BE2C (cell line): Measurements from ENCODE around the gene CCNG2.

ENCODE experiments used
- DNase-seq: peaks from one replicate; pipeline ENCODE4 v3.0.0-alpha.2; 2020
- H3K27me3 ChIP-seq: fragments of 250-450 bp; sonication (Bioruptor Pico); 2 replicates; pipeline ENCODE4 v1.5.1; 2020; ENCODE audit warnings: mild to moderate bottlenecking
- H3K36me3 ChIP-seq: fragments of 250-450 bp; sonication (Bioruptor Pico); 2 replicates; pipeline ENCODE4 v1.5.1; 2020; ENCODE audit warnings: mild to moderate bottlenecking
- H3K4me1 ChIP-seq: fragments of 250-450 bp; sonication (Bioruptor Pico); 2 replicates; pipeline ENCODE4 v1.5.1; 2020
- H3K4me3 ChIP-seq: 2 replicates; pipeline ENCODE4 v1.5.1; 2011; ENCODE audit warnings: low read depth, low read length
- H3K9me3 ChIP-seq: fragments of 250-450 bp; sonication (Bioruptor Pico); 2 replicates; pipeline ENCODE4 v1.5.1; 2020
- TF ChIP-seq, protein P1 (sequence below): IDR thresholded peaks from 2 replicates; pipeline ENCODE4 v1.5.1; 2012; ENCODE audit warnings: mild to moderate bottlenecking, low read depth, low read length

Gene CCNG2

DNA sequence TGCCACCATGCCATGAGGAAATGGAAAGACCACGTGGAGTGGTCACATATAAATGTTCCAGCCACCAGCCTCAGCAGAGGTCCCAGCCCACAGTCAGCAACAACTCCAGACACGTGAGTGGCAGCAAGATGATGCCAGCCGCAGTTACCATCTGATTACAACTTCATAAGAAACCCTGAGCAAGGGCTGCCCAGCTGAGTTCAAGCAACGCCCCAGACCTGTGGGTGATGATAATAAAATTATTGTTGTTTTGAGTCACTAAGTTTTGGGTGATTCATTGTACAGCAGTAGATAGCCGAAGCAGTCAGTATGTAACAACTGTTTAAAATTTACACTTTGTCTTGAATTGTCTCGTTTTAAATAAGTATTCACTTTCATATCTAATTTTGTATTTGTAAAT is 5.8 kb upstream of the CCNG2 start:
- Histone ChIP-seq H3K4me1 (no peaks in the 10 kb centered on the region), H3K27me3 (no peaks in the 10 kb centered on the region), H3K4me3 (no peak overlapping the region), H3K36me3 (no peaks in the 10 kb centered on the region), H3K9me3 (no peaks in the 10 kb centered on the region)
- TF ChIP-seq, protein P1, sequence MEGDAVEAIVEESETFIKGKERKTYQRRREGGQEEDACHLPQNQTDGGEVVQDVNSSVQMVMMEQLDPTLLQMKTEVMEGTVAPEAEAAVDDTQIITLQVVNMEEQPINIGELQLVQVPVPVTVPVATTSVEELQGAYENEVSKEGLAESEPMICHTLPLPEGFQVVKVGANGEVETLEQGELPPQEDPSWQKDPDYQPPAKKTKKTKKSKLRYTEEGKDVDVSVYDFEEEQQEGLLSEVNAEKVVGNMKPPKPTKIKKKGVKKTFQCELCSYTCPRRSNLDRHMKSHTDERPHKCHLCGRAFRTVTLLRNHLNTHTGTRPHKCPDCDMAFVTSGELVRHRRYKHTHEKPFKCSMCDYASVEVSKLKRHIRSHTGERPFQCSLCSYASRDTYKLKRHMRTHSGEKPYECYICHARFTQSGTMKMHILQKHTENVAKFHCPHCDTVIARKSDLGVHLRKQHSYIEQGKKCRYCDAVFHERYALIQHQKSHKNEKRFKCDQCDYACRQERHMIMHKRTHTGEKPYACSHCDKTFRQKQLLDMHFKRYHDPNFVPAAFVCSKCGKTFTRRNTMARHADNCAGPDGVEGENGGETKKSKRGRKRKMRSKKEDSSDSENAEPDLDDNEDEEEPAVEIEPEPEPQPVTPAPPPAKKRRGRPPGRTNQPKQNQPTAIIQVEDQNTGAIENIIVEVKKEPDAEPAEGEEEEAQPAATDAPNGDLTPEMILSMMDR = no peak
- DNase-seq = no peak

DNA sequence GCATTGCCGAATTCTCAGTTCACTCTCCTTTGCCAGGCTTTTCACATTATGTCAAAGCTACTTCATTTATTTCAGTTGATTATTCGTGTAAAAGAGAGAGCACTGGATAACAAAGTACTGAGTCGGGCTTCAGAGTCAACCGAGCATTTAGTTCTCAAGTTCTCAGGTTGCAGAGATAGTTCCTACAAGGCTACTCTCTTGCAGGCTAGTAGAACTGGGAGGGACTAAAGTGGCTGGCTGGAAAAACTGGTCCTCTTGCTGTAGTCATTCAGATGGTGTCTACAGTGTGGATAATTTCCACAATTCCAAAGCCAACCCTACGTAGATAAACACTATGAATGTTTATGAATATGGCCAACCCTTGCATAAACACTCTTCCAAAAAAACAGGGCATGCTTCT is 4.6 kb upstream of the CCNG2 start:
- Histone ChIP-seq H3K9me3 (no peaks in the 10 kb centered on the region), H3K4me3 (no peak overlapping the region), H3K4me1 (no peaks in the 10 kb centered on the region), H3K27me3 (no peaks in the 10 kb centered on the region), H3K36me3 (no peaks in the 10 kb centered on the region)
- DNase-seq = no peak
- TF ChIP-seq, protein P1 = no peak

DNA sequence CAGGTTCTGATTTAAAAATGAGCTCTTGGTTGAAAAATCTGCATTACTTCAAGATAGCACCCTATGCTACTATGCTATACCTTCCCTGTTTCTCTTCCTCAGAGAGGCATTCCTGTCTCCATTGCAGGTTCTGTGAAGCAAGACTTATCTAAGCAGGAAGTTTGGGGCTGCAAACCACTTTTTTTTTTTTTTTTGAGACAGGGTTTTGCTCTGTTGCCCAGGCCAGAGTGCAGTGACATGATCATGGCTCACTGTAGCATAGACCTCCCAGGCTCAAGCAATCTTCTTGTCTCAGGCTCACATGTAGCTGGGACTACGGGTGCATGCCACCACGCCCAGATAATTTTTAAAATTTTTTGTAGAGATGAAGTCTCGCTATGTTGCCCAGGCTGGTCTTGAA is 4.0 kb upstream of the CCNG2 start:
- Histone ChIP-seq H3K4me1 (no peaks in the 10 kb centered on the region), H3K9me3 (no peaks in the 10 kb centered on the region), H3K4me3 (no peak overlapping the region), H3K27me3 (no peaks in the 10 kb centered on the region), H3K36me3 (no peaks in the 10 kb centered on the region)
- TF ChIP-seq, protein P1 = no peak
- DNase-seq = no peak

DNA sequence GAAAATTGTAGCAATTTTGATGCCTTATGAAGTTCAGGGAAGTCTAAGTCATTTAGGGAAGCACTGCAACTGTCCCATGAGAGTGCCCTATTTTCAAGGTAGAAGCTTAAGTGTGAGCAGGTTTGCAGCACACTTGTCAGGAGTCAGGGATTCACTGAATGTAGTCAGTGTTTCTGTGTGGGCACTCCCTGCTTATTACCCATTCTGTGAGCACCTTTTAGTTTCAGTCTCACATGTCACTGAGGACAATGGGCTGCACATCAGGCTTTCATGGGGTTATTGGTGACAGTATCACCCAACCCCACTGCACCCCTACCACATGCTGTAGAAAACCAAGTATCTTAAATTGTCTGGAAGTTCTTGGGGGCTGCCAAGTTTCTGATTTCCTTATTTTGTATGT is 2.9 kb upstream of the CCNG2 start:
- Histone ChIP-seq H3K4me3 (no peak overlapping the region), H3K36me3 (no peaks in the 10 kb centered on the region), H3K9me3 (no peaks in the 10 kb centered on the region), H3K4me1 (no peaks in the 10 kb centered on the region), H3K27me3 (no peaks in the 10 kb centered on the region)
- TF ChIP-seq, protein P1 = no peak
- DNase-seq = no peak

DNA sequence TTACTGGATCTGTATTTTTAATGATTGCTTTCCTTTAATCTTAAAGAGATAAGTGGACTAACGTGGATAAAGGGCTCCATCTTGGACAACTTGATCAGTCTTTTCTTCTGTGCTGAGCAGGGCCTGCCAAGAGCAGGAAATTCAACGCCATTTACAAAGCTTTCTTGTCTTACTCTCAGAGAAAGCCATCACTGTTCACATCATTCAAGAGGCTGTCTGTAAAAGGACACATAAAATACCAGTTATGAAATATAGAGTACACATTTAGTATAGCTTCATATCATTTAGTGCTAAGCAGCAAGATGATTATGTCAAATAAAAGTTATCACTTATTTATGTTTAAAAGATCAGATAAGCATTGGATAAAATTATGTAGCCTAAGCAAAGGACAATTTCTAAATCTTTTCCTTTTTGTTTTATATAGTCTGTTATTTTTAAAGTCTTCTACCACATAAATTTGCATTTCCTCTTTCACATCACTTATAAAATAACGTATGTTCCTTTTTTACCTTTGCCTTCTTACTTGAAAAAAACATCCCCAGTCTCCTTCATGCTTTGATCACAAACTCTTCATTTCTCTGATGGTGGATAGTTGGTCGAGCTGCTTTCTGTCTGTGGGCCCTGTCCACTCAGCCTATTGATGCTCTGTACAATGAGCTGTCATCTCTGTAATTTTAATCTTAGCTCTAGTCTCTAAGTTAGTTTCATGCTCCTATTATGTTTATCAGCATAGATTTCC is 2.1 kb upstream of the CCNG2 start:
- no peak for DNase-seq
- no peaks in the 10 kb centered on the region for H3K9me3 ChIP-seq
- H3K4me3 ChIP-seq = no peak overlapping the region
- H3K36me3 ChIP-seq = no peaks in the 10 kb centered on the region
- no peaks in the 10 kb centered on the region for H3K4me1 ChIP-seq
- TF ChIP-seq, protein P1 = no peak
- H3K27me3 ChIP-seq = no peaks in the 10 kb centered on the region

DNA sequence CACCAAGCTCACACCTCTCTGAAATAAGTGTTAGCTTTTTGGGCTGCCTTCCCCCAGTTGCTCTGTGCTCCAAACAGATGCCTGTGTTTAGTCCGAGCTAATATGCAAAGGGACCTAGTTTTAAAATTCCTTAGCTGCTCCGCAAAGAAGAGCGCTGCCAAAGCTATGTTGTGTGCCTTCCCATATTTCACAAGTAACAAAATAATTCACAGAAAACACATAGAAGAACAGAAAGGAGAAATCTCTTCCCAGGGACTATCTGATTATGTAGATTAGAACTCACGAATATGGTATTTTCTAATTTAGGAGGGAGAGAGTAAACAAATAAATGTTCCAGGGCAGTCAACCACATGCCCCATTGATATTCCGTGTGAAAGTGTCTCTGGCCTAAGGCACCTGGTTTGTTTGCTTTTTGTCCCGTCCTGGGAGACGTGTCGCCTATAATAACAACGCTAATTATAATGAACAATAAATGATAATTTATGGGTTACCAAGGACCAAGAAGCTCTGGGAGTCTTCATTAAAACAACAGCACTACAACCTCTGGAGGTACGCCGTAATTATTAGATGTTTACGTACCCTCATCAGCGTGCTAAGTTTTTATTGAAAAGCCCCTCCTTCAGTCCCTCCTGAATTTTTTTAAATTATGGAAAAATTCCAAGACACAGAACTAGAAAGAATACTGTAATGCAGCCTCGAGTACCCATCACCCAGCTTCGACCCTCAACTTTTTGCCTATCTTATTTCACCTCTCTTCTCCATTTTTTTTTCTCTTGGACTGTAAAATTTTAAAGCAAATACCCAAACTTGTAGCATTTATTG is 1.2 kb upstream of the CCNG2 start:
- H3K4me1 ChIP-seq = no peaks in the 10 kb centered on the region
- no peaks in the 10 kb centered on the region for H3K9me3 ChIP-seq
- no peaks in the 10 kb centered on the region; the same call in 1 of the 2 replicates for H3K36me3 ChIP-seq
- H3K4me3 ChIP-seq = peak overlapping the region; percentile 92
- TF ChIP-seq, protein P1 = no peak
- no peak for DNase-seq
- no peaks in the 10 kb centered on the region for H3K27me3 ChIP-seq
